ENCODE data around the gene SNED1.

The SNED1 gene

DNA sequence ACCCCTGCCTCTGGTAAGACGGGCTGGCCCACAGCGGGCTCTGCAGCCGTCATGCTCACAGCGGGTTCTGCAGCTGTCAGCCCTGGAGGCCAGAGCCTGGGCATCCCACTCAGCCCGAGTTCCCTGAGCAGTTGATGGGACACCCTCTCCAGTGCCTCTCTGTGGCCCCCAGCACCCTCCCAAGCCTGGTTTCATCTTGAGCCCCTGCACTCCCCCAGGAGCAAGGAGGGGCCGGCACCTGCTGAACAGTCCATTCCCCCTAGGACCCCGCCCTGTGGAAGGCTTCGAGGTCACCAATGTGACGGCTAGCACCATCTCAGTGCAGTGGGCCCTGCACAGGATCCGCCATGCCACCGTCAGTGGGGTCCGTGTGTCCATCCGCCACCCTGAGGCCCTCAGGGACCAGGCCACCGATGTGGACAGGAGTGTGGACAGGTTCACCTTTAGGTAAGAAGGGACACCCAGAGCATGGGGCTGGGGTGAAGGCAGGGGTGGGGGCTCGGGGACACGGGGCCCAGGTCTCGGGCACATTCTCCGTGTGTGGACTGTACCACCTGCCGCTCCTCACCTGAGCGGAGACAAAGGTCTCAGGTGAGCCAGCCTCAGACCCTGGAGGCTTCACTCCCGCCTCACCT is 69.2 kb downstream of the SNED1 start:
- DNase-seq (ENCODE audit: low read depth in 2 of 2) = no peak

DNA sequence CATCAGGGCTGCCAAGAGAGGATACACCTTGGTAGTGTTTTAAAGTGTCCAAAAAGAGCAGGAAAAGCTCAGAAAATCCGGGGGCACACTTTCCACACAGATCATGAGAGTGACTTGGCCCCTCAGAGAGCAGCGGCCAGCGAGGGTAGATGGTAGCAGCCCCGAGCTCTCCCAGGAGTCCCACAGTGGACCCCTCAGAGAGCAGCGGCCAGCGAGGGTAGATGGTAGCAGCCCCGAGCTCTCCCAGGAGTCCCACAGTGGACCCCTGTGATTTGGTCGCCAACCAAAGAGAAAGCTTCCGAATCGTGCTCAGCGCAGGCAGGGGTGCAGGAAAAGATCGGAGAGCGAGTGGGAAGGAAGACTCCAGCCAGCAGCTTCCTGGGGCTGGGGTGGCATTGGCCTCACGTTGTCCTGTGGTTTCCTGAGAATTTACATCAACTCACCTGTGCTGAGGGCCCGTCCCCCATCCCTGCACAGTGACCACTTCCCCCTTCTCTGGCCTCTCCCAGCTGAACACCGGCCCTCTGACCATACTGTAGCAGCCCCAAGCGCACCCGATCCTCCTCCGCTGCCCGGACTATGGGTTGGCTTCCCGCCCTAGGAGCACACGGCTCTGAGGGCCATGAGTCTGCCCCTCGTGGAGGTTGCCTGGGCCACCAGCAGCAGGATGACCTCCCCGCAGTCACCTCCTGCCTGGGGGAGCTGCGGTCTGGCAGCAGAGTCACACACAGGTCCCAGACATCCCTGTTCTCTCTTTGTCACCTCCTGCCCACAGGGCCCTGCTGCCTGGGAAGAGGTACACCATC is 69.9 kb downstream of the SNED1 start:
- no peak for DNase-seq (ENCODE audit: low read depth in 2 of 2)

DNA sequence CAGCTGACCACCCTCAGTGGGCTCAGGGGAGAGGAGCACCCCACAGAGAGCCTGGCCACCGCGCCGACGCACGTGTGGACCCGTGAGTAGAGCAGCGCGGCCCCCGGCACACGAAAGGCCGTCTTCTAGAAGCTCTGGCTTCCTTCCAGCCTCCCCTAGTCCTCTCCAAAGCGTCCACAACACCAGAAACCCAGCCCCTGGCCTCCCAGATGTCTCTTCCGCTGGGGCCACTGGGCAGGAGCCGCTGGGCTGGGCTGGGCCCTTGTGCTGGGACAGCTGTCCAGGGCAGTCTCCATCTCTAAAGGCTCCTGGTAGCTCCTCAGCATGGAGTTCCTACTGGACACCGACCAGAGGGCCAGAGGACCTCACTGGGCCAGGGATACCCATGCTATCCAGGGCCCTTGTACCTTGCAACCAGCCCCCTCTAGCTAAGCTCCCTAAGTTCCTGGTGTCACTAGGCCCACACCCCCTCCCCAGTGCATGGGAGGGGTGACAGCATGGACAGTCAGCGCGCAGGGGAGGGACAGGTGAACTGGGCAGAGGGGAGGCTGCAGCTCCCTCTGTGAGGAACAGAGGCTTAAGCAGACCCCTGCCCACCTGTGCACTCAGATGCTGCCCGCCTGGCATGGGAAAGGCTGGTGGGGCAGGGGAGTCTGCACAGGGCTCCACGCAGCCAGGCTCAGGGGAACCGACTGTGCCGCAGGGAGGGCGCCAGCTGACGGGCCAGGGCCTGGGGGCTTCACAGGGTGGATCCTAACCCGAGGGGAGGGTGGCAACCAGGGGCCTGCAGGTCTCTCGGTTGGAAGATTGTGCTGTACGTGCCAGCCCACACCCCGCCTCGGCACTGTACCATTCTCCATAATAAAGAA is 70.8 kb downstream of the SNED1 start:
- no peak for DNase-seq (ENCODE audit: low read depth in 2 of 2)

DNA sequence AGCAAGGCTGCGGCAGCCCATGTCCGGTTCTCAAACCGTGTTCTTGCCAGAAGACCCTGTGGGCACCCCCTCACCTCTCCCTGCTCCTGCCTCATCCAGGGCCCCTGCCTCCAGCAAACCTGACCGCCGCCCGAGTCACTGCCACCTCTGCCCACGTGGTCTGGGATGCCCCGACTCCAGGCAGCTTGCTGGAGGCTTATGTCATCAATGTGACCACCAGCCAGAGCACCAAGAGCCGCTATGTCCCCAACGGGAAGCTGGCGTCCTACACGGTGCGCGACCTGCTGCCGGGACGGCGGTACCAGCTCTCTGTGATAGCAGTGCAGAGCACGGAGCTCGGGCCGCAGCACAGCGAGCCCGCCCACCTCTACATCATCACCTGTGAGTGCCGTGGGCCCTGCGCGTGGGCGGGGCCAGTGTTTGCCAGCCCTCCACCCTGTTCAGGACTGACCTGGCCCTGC is 71.4 kb downstream of the SNED1 start:
- DNase-seq (ENCODE audit: low read depth in 2 of 2) = no peak

DNA sequence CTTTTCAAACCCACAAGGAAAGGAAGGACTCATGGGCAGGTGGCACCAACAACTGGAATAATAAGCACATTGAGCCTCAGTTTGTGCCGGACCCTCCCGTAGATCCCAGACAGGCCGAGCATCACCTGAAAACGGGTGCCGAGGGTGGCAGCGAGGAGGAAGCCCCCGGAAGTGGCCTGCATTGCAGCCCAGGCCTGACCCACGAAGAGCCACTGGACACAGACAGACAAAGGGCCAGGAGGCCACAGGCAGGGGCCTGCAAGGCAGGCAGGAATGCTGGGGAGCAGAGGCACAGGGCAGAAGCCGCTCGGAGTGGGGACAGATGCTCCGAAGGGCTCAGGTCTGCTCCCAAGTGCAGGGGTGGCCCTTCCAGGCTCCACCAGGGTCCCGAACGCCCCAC is 71.9 kb downstream of the SNED1 start:
- DNase-seq (ENCODE audit: low read depth in 2 of 2) = no peak

DNA sequence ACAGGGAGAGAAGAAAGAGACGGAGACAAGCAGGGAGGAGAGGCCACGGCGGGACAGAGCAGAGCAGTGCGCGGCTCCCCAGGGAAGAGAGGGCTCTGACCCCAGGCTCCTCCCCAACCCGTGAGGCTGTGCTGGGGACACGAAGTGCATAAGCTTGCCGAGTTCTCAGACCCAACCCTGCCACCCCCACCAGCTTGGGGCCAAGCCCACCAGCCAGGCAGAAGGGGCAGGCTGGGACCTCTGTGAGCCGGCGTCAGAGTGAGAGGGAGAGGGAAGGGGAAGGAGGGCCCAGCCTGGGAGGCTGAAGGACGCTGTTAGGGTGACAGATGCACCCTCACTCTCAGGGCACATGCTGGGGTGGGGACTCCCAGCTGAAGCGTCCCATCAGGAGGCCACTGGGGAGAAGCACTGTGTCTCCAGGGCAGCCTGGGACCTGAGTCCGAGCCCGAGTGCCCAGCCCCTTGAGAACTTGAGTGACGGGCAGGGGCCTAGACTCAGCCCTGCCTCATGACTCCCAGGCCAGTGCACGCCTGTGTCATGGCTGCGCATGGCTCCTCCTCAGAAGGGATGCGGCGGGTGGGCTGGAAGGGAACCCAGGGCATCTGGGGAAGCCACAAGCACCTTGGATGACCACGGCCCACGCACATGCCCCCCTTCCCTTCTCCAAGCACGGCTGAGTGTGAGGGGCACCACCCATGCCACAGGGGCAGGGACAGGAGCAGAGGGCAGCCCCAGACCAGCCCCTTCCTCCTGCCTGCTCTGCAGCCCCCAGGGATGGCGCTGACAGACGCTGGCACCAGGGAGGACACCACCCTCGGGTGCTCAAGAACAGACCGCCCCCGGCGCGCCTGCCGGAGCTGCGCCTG is 72.6 kb downstream of the SNED1 start:
- DNase-seq (ENCODE audit: low read depth in 2 of 2) = no peak

DNA sequence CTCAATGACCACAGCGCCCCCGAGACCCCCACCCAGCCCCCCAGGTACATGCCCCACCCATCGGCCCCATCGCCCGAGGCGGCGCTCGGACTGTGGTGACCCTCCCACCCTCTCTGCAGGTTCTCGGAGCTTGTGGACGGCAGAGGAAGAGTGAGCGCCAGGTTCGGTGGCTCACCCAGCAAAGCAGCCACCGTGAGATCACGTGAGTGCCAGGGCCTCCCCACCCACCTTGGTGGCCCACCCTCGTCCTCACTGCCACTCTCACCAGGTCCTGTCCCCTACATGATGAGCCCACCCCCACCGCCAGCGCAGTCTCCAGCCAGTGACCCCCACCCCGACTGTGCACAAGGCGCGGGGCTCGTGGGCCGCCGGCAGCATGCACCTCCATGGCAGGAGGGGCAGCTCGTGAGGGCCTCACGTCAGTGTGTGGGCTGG is 73.3 kb downstream of the SNED1 start:
- no peak for DNase-seq (ENCODE audit: low read depth in 2 of 2)

DNA sequence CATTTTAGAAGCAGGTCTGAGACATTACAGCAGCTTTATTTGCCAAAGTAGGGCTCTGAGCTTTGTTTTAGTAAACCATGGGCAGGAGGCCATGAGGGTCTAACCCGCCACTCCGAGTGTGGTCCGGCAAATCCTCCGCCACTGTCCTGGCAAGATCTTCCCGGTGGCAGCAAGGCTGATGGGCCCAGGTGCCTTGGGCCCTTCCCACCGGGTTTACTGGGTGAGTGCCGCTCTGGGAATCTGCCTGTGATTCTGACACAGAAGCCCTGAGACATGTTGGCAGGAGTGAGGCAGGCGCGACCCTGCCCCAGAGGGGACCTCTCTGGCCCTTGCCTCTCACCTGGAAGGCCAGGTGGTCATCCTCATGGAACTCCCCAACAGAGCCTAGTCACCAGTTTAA is 73.7 kb downstream of the SNED1 start:
- no peak for DNase-seq (ENCODE audit: low read depth in 2 of 2)

DNA sequence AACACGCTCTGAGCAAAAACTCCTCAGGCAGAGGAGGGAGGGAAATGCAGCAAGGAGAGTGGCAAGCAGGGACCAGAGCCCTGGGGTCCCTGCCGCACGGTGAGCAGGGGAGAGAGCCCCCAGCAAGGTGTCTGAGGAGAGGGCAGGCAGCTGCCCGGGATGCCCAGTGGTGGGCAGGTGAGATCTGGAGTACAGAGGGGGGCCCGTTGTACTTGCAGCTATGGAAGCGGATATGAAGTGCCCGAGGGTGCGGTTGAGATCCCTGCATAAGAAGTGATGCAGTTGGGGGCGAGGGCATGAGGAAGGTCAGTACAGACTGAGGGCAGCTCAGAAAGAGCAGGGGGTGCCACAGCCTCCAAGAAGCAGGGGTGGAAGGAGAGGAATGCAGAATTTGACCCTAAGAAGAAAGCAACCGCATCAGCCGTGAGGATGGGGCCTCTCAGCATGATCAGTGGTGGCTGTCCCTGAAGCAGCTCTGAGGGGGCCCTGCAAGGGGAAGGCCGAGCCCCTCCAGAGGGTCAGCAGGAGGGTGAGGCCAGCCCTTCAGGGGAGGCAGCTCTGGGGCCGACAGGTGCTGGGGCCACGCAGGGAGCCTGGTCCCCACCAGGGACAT is 74.2 kb downstream of the SNED1 start:
- DNase-seq (ENCODE audit: low read depth in 2 of 2) = no peak

DNA sequence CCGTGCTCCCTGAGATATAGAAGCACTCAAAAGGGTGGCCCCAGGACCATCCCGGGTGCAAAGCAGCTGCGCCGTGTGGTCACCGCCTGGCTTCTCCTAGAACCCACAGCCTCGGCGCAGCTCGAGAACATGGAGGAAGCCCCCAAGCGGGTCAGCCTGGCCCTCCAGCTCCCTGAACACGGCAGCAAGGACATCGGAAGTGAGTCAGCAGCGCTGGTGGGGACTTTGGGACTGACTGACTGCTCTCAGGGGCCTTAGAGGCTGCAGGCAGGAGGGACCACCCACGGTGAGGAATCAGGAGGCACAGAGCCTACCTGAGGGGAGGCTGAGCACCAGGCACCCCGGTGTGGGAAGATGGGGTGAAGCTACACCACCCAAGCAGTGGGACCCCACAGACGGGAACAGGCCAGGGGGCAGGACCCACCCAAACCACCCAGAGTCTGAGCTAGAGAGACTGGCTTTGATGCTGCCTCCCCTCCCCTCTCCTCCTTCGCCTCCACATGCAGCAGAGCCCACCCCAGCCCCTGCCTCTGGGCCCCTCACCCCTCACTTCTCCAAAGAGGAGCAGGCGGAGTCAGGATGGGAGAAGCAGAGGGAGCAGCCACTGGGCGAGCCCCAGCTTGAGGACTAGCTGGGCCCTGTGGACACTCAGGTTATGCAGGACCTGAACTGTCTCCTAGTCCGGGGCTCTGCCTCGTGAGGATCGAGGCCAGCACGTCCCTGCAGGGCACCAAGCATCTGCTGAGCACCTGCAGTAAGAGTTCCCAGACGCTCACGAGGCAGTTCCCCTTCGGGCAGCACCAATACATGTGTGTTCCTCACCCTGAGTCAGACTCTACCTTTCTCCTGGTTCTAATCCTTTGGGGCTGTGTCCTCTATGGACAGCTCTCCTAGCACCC is 75.0 kb downstream of the SNED1 start:
- DNase-seq (ENCODE audit: low read depth in 2 of 2) = no peak

DNA sequence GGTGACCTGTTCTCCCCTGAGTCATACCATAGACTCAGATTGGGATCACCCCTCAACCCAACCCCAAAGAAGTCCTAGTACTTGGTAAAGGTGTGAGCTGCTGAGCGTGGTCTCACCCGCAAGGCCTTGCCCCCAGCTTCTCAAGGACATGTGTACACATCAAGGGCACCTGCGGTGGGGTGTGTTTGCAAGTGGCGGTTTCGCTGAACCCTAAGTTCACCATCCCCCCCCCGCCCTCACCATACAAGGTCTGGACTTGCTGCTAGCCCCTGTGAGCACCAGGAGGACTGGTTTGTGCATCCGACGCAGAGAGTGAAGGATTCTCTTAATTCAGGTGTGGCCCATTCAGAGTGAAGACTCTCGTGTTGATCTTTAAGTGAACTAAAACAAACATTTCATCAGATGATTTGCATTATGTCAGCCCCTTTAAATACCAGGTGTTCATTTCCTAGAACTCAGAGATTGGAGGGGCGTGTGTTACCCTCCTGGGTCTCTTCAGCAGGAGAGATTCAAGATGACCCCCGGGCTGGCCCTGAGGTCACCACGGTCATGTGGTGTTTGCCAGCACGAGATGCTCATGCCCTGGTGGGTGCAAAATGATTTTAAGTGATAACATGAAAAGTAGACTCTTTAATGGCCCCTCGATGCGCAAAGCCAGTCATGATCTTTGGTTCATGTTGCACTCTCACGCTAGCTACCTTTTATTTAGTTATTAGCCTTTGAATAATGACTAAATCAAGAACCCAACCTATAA is 75.8 kb downstream of the SNED1 start:
- DNase-seq (ENCODE audit: low read depth in 2 of 2) = no peak

DNA sequence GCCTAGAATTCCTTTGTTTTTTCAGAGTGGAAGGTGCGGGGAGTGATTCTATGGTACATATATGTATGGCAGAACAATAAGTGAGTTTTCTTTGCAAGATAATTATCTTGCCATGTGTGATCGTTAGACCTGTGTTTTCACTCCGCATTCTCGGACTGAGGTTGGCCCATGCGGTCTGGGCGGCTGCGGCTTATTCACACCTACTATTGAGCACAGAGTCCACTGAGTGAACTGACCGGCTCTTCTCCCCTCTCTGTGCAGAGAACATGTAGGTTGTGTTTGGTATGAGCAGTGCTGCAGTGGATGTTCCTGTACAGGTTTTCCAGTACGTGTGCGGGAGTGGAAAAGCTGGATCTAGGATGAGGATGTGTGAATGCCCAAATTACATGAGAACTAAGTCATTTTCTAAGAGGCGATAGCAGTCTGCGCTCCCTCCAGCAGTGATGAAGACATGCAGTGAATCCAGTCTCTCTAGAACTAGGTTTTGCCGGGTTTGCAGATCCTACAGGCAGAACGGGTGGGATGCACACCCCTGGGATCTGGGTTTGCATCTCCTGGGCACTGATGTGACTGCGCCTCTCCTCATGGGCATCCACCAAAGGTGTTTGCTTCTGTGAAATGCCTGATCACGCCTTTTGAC is 76.6 kb downstream of the SNED1 start:
- no peak for DNase-seq (ENCODE audit: low read depth in 2 of 2)

DNA sequence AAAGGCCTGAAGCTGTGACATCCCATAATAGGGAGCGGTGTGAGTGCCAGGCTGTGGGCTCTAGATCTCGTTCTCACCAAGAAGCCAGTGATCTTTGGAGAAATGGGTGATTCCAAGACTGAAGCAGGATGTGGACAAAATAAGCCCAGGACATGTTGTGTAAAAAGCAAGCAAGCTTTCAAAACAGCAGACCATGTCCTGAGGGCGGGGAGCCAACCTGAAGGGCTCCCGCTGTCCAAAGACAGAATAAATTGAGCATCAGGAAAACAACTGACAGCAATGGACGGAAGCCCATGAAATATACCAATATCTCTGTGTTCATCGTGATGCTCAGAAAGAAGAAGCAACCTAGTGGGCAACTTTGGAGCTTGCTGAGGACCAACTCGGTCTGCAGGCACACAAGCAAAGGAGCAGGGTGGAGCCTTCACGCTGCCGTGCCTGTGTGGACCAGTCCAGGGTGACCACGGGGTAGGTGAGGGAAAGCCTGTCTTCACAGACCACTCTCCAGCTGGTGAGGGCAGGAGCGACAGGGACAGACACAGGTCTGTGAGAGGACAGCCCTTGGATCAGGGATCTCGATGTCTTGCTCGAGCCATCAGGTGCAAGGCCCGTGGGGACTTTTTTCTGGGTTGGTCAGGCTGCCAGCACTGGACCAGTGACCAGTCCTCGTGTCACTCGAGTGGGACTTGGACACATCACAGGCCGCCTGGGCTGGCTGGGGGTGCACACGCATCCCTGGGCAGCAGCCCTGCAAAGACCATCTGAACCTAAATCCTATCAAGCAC is 82.2 kb downstream of the SNED1 start:
- DNase-seq (ENCODE audit: low read depth in 2 of 2) = no peak

DNA sequence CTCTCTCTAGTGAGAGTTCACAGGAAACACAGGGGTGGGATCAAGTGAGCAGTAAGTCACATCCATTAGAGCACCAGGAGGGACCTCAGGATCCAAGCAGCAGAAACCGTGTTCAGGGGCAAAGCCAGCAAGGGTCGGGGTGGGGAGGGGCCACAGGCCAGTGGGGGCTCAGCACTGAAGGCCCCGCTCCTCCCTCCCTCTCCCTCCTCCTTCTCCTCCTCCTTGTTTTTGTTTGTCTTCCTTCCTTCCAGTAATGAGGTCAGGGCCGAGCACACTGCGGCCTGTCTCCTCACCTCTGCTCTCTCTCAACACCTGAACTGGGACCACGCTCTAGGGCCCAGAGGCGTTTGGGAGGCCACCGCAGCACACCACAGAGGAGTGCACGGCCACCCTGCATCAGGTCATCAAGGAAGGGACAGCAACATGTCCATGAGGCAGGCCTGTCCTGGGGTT is 82.8 kb downstream of the SNED1 start:
- no peak for DNase-seq (ENCODE audit: low read depth in 2 of 2)

DNA sequence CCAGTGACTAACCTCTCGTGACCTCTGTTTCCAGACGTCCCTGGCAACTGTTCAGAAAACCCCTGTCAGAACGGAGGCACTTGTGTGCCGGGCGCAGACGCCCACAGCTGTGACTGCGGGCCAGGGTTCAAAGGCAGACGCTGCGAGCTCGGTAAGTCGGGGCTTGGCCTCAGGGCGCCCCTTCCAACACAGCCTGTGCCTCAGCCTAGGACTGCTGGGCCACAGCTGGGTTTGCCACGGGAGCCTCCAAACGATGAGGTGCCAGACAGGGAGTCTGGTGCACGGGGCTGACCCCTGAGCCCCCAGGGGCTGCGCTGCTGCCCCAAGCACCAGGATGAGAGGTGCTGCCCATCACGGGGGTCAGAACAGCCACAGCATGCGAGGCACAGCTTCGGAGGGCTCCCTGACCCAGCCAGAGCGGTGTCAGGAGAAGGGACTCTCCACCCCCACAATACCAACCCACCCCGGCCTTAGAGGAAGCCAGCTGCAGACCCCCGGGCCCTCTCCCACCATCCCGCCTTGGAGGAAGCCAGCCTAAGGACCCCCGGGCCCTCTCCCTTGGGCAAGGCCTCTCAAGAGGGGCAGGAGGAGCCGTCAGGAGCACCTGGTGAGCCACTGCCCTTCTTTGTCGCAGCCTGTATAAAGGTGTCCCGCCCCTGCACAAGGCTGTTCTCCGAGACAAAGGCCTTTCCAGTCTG is 83.4 kb downstream of the SNED1 start:
- DNase-seq (ENCODE audit: low read depth in 2 of 2) = no peak

DNA sequence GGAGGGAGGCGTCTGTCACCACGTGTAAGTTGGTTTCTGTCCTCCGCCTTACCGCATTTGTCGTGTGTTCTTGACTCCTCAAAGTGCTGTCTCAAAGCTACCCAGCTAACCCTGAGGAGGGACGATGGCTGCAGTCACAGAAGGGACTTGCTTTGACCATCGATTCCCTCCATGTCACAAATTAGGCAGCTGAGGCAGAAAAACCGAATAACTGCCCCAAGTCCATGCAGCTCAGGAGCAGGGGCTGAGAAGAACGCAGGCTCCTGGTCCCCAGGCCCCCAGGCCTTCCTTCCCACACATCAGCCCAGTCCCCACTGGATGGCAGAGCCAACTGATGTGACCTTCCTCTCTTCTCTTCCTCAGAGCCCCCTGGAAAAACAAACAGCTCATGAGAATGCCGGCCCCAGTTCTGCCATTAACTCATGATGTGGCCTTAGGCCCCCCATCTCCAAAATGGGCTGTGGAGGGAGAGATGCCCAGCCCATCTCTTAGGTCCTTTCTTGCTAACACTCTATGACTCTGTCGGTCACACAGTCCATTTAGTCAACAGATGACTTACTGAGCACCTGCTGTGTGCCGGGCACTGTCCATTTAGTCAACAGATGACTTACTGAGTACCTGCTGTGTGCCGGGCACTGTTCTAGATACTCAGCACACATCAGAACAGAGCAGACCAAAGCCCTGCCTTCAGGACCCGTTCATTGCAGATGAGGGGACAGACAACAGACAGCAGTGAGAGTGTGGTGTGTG is 84.1 kb downstream of the SNED1 start:
- no peak for DNase-seq (ENCODE audit: low read depth in 2 of 2)

DNA sequence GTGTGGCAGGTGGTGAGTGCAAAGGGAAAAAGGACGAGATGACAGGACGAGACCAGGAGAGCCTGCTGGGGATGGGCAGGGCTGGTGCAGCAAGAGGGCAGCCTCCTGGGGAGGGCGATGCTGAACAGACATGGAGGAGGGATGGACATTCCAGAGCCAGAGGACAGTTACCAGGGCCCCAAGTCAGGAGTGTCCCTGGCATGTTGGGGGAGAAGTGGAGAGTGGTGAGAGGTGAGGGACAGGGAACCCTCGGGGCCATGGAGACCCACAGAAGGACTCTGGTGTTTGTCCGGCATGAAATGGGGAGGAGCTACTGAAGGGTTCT is 84.6 kb downstream of the SNED1 start:
- no peak for DNase-seq (ENCODE audit: low read depth in 2 of 2)

All from fibroblast of skin of left biceps (primary cell).